Measurements from ENCODE around the gene BCL2L15. TPM values are rescaled to one million over a fixed set of nuclear protein-coding genes. Genes with fewer than 3 reads are reported as not detected.

Gene BCL2L15
- under 1 TPM; 0.74 to 0.82 TPM for total RNA-seq

GRCh38 chr1:113887402-113888175 lies at the start of gene BCL2L15:
Gene BCL2L15 (minus strand): TSS chr1:113887581. CDS start chr1:113887375, 206 bp downstream.
- CTCF ChIA-PET: no interaction called here
- POLR2A ChIA-PET: interaction anchor here (0.5 kb wide), 1 partner anchor 37 kb away, joined by 5 read pairs; no protein-coding TSS in a partner anchor

DNA sequence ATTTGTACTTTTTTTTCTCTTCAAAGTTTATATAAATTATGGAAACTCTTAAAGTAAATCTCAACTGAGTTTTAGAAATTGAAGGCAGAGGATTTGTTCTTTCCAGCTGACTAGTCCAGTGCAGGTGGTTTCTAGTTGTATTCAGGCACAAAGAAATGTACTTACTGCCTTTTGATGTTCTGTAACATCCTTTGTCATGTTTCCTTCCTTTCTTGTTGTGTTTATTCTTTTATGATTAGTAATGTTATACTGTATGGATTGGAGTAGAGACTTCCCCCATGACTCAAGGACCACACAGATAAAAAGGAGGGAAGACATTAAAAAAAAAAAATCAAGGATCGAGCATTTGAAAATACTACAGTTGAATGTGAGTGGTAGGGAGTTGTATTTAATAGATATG lies 49.8 kb upstream of the BCL2L15 start:
- CTCF ChIA-PET: no interaction called here
- POLR2A ChIA-PET: no interaction called here

- POLR2A ChIA-PET: interaction anchor here (0.7 kb wide), 1 partner anchor 55 kb away, joined by 3 read pairs; no protein-coding TSS in a partner anchor
- CTCF ChIA-PET: no interaction called here
Observed at GRCh38 chr1:113935970-113936369, 48.6 kb upstream of the BCL2L15 start.

DNA sequence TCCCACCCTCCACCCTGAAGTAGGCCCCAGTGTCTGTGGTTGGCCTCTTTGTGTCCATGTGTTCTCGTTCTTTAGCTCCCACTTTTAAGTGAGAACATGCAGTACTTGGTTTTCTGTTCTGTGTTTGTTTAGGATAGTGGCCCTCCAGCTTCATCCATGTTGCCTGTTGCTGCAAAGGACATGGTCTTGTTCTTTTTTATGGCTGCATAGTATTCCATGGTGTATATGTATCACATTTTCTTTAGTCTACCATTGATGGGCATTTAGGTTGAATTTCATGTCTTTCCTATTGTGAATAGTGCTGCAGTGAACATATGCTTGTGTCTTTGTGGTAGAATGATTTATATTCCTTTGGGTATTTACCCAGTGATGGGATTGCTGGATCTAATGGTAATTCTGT lies 47.8 kb upstream of the BCL2L15 start:
- ChIA-PET POLR2A (interaction anchor here (0.6 to 0.7 kb wide), 2 partner anchors 16 to 55 kb away, joined by 3 to 7 read pairs; no protein-coding TSS in a partner anchor), CTCF (no interaction called here)

- POLR2A ChIA-PET: no interaction called here
- CTCF ChIA-PET: no interaction called here
Observed at GRCh38 chr1:113934511-113935055, 47.2 kb upstream of the BCL2L15 start.

DNA sequence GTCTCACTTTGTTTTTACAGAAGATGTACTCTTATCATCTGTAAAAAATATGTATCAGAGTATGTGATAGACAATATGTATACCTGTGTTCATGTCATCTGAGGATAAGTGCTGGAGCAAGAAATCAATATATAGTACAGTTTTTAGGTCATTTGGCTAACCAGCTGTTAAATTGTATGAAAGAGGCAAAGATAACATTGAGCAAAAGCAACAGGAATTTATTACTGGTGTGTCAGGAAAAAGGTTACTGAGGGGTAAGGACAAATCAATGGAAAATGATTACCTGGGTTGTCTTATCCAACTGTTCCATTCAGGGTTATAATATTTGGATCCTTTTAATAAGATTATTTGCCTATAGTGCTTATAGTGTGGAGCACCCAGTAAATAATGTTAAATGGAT lies 46.6 kb upstream of the BCL2L15 start:
- ChIA-PET POLR2A (interaction anchor here (0.7 kb wide), 1 partner anchor 141 kb away, joined by 3 read pairs; no protein-coding TSS in a partner anchor), CTCF (no interaction called here)

DNA sequence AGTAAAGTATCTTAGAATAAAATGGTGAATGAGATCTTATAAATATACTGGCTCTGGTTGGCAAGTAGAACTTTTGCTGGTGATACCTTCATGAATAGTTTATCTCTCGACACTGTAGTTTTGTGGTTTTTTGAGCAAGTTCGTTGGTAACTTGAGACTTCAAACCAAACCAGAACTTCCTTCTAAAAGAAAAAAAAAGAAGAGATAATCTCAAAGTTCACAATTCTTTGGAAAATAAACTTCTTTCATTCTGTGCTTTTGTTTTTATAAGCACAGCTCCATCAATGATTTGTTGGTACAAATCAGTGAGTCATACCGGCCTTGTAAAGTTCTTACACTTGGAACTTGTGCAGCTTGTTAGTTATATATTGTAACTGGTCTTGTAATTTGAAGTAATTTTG lies 44.1 kb upstream of the BCL2L15 start:
- POLR2A ChIA-PET: interaction anchor here (1.4 to 3.9 kb wide), 4 partner anchors 9 to 119 kb away, joined by 6 to 61 read pairs (median 14); partner anchors contain the start of genes AP4B1, DCLRE1B and RSBN1

GRCh38 chr1:113930499-113931161 lies 43.2 kb upstream of the BCL2L15 start:
- ChIA-PET CTCF (interaction anchor here (0.6 to 3.2 kb wide), 9 partner anchors 11 to 352 kb away, joined by 3 to 31 read pairs (median 4); partner anchors contain the start of genes AP4B1, DCLRE1B and RSBN1), POLR2A (interaction anchor here (0.6 to 3.9 kb wide), 9 partner anchors 10 to 171 kb away, joined by 3 to 61 read pairs (median 8); partner anchors contain the start of genes AP4B1, DCLRE1B, PHTF1 and RSBN1)

More for the DNA sequence above, 44.1 kb upstream of the BCL2L15 start:
- CTCF ChIA-PET: interaction anchor here (0.7 to 1.7 kb wide), 6 partner anchors 10 to 351 kb away, joined by 3 to 5 read pairs (median 4); no protein-coding TSS in a partner anchor

DNA sequence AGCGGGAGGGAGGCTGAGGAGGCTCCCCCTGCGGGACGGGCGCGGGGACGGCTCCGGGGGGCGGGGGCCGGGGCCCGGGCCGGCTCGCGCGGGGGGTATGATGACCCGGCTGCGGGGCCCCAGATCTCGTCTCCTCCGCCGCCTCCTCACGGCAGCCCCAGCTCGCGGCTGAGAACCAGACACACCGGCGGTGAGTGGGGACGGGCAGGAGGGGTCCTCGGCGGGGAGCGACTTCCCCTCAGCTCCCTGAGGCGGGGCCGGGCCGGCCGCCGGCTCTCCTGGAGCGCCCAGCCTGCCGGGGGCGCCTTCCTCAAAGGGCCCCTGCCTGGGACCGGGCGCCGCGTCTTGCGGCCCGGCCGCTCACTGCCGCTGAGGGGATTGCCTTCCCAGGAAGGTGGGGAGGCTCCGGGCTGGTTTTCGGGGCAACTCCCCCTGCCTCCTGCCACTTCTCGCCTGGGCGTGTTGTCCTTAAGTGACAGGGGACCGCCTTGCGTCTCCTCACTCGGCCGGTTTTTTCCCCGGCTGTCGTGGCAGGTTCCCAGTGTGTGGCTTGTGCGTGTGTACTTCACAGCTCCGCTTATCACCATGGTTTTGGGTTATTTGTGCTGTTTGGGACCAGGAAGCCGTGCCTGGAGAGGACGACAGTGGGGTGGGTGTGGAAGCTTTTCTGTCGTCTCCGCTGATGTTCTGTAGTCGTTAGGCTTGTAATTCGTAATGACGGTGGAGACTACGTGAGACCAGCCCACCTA lies 42.5 kb upstream of the BCL2L15 start:
- POLR2A ChIA-PET: interaction anchor here (0.6 to 3.9 kb wide), 8 partner anchors 10 to 736 kb away, joined by 3 to 61 read pairs (median 10); partner anchors contain the start of genes AP4B1, DCLRE1B, PHTF1 and RSBN1

DNA sequence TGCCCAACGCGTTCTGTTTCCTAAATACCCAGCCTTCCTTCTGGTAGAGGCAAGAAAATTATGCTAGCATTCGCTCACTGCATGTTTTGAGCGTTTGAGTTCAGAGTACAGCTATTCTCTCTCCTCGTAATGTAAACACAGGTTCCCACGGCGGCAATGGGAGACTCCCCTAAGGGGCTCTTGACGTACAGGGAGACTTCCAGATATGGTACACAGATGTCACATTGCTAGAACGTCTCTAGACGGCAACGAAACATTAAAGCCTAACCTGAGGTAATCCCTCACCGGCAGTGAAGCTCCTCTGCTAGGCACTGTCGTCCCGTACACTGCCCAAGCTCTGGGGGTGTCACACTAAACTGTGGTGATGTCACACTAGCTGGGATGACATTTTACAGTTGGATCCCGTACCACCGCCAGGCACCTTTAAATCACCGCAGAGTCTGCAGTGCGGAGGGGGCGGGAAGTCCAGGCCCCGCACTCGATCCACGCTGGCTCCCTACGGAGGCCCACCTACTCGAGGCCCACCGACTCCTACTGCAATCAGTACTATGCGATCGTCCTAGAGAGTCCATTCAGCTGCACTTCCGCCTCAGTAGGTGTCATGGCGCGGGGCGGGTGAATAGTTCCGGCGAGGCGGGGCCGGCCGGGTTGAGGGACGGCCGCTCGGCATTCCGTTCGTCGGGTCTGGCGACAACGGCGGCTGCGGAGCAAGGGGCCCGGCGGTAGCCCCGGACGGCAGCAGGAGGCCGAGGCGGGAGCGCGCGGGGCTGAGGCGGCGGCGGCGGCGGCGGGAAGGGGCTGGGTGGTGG lies 41.8 kb upstream of the BCL2L15 start, which contains the start of gene HIPK1:
Gene HIPK1 (plus strand): TSS at position 384 of the 809 bp plus-strand sequence.
- POLR2A ChIA-PET: interaction anchor here (0.6 to 3.9 kb wide), 4 partner anchors 18 to 737 kb away, joined by 4 to 61 read pairs (median 15); partner anchors contain the start of genes AP4B1 and DCLRE1B
- CTCF ChIA-PET: interaction anchor here (0.6 to 3.2 kb wide), 6 partner anchors 20 to 93 kb away, joined by 3 to 31 read pairs (median 6); partner anchors contain the start of genes AP4B1 and DCLRE1B

More for the DNA sequence above, 42.5 kb upstream of the BCL2L15 start:
- CTCF ChIA-PET: interaction anchor here (0.6 to 3.2 kb wide), 7 partner anchors 19 to 118 kb away, joined by 3 to 31 read pairs (median 4); partner anchors contain the start of genes AP4B1, DCLRE1B and RSBN1

- ChIA-PET CTCF (interaction anchor here (1.8 to 3.2 kb wide), 3 partner anchors 22 to 93 kb away, joined by 7 to 31 read pairs (median 16); partner anchors contain the start of genes AP4B1 and DCLRE1B), POLR2A (interaction anchor here (0.6 to 3.9 kb wide), 2 partner anchors 23 to 143 kb away, joined by 3 to 61 read pairs; partner anchors contain the start of genes AP4B1 and DCLRE1B)
Observed at GRCh38 chr1:113928187-113928930, 41.0 kb upstream of the BCL2L15 start.

DNA sequence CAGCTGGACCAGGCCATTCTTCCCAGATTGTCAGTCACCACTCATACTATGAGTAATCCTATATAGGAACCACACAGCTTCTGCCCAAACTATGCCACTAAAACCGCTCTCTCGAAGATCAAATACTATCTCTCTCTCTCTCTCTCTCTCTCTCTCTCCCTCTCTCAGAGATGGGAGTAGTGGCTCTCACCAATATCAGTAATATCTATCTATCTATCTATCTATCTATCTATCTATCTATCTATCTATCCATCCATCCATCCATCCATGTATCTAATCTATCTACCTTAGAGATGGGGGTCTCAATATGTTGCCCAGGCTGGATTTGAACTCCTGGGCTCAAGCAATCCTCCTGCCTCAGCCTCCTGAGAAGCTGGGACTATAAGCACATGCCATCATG lies 37.1 kb upstream of the BCL2L15 start:
- ChIA-PET POLR2A (interaction anchor here (0.7 kb wide), 2 partner anchors 58 to 736 kb away, joined by 3 read pairs; no protein-coding TSS in a partner anchor), CTCF (no interaction called here)

DNA sequence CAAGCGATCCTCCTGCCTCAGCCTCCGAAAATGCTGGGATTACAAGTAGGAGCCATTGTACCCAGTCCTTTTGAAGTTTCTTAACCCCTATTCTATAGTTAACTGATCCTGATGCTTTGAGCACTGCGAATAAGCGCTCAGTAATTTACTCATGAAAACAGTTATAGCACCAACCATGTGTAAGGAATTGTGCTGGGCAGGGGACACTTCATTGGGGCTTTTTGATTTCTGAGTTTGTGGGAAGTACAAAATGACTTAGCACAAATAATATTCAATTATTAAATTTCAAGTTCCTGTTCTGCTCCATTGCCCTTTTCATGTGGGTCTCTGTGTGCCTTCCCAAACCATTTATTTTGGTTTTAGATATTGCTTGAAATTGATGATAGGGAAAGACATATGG lies 35.6 kb upstream of the BCL2L15 start:
- POLR2A ChIA-PET: no interaction called here
- CTCF ChIA-PET: no interaction called here

GRCh38 chr1:113918243-113918642 lies 30.9 kb upstream of the BCL2L15 start:
- POLR2A ChIA-PET: no interaction called here

GRCh38 chr1:113917400-113918082 lies 30.2 kb upstream of the BCL2L15 start:
- CTCF ChIA-PET: no interaction called here

More at GRCh38 chr1:113918243-113918642, 30.9 kb upstream of the BCL2L15 start:
- CTCF ChIA-PET: no interaction called here

GRCh38 chr1:113916974-113917373 lies 29.6 kb upstream of the BCL2L15 start:
- ChIA-PET CTCF (no interaction called here), POLR2A (interaction anchor here (0.5 kb wide), 1 partner anchor 11 kb away, joined by 8 read pairs; no protein-coding TSS in a partner anchor)

More at GRCh38 chr1:113917400-113918082, 30.2 kb upstream of the BCL2L15 start:
- POLR2A ChIA-PET: interaction anchor here (0.5 kb wide), 1 partner anchor 12 kb away, joined by 8 read pairs; no protein-coding TSS in a partner anchor
